ENCODE measurements around the gene LHX8.

GRCh38 chr1:75100481-75101092, 33.6 kb upstream of the LHX8 start:
- no peak for TF ChIP-seq HOXA7 (CRISPR knock-in tag; IDR thresholded peaks at IDR 0.05)
- no peak for TF ChIP-seq EP300 (IDR thresholded peaks at IDR 0.05)
- TF ChIP-seq USF2 (IDR thresholded peaks at IDR 0.05), result no peak
- no peak for TF ChIP-seq CTCF (IDR thresholded peaks at IDR 0.05)
- TF ChIP-seq RFX5 (IDR thresholded peaks at IDR 0.05), result no peak
- TF ChIP-seq ZNF302 (CRISPR knock-in tag; IDR thresholded peaks at IDR 0.05), result no peak

Measured in A549 (cell line).